Measurements from ENCODE around the gene P2RY2.
A peak's percentile ranks its signal among the peaks of the same experiment; 100 is the strongest.

Gene P2RY2

GRCh38 chr11:73249853-73250783 is 32.0 kb downstream of the P2RY2 start:
- H3K4me3 ChIP-seq (ENCODE audit: low read depth, low read length): no peak overlapping the region
- no peaks in the 10 kb centered on the region for H3K27me3 ChIP-seq (ENCODE audit: control insufficient read depth, insufficient read depth, low read length)
- H2AFZ ChIP-seq: no peak overlapping the region
- no peaks in the 10 kb centered on the region for H3K36me3 ChIP-seq (ENCODE audit: control insufficient read depth, insufficient read depth, low read length)
- H3K9me3 ChIP-seq (ENCODE audit: control insufficient read depth, low read length): no peaks in the 10 kb centered on the region
- H3K27ac ChIP-seq: no peak overlapping the region
- no peaks in the 10 kb centered on the region for H3K4me1 ChIP-seq
- H3K79me2 ChIP-seq: no peaks in the 10 kb centered on the region
- no peak overlapping the region for H3K4me2 ChIP-seq (ENCODE audit: low read length)
- TF ChIP-seq CTCF (IDR thresholded peaks at IDR 0.05): no peak
- no peak overlapping the region for H3K9ac ChIP-seq

DNA sequence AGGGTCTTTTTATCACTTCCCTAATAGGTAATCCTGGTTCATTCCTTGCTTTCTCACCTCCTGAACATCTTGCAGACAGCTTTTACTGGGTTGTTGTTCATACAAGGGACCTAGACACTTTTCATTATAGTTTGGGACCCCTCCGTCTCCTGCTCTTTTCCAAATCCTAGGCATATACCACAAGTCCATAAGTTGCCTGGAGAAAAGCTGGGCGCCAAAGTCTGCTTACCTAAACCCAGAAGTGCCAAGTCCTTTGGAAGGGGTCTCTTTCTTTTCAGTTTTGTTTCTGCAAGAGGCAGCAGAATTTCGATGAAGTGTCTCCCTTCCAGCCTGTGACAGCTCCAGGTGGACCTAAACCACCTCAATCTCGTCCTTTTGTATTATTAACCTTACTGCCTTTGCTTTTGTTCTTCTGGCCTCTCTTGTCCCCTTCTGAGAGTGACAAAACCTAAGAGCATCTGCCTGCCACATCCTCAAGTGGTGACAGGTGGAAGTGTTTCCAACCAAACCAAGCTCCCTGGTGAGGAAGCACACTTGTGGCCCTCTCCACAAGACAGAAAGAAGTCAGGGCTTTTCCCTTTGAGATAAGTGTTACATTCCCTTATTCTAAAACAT is 34.6 kb downstream of the P2RY2 start:
- H3K9ac ChIP-seq: no peak overlapping the region
- no peaks in the 10 kb centered on the region for H3K9me3 ChIP-seq (ENCODE audit: control insufficient read depth, low read length)
- H3K27ac ChIP-seq: no peak overlapping the region
- no peaks in the 10 kb centered on the region for H3K27me3 ChIP-seq (ENCODE audit: control insufficient read depth, insufficient read depth, low read length)
- TF ChIP-seq CTCF (IDR thresholded peaks at IDR 0.05): no peak
- H2AFZ ChIP-seq: no peak overlapping the region
- H3K4me1 ChIP-seq: no peaks in the 10 kb centered on the region
- H3K79me2 ChIP-seq: no peaks in the 10 kb centered on the region
- no peak overlapping the region for H3K4me3 ChIP-seq (ENCODE audit: low read depth, low read length)
- H3K36me3 ChIP-seq (ENCODE audit: control insufficient read depth, insufficient read depth, low read length): no peaks in the 10 kb centered on the region
- no peak overlapping the region for H3K4me2 ChIP-seq (ENCODE audit: low read length)

GRCh38 chr11:73257342-73258103 is 39.4 kb downstream of the P2RY2 start:
- Histone ChIP-seq H3K9ac (no peak overlapping the region), H3K4me2 (ENCODE audit: low read length) (no peak overlapping the region), H3K4me1 (no peaks in the 10 kb centered on the region), H3K9me3 (ENCODE audit: control insufficient read depth, low read length) (no peaks in the 10 kb centered on the region), H3K4me3 (ENCODE audit: low read depth, low read length) (no peak overlapping the region), H3K79me2 (no peaks in the 10 kb centered on the region), H2AFZ (peak overlapping the region; percentile 28), H3K27ac (no peak overlapping the region), H3K36me3 (ENCODE audit: control insufficient read depth, insufficient read depth, low read length) (no peaks in the 10 kb centered on the region), H3K27me3 (ENCODE audit: control insufficient read depth, insufficient read depth, low read length) (no peaks in the 10 kb centered on the region)
- TF ChIP-seq CTCF (IDR thresholded peaks at IDR 0.05): no peak

GRCh38 chr11:73258104-73259035 is 40.3 kb downstream of the P2RY2 start:
- Histone ChIP-seq H3K9me3 (ENCODE audit: control insufficient read depth, low read length) (no peaks in the 10 kb centered on the region), H3K79me2 (no peaks in the 10 kb centered on the region), H2AFZ (peak overlapping the region; percentile 28), H3K36me3 (ENCODE audit: control insufficient read depth, insufficient read depth, low read length) (no peaks in the 10 kb centered on the region), H3K27ac (no peak overlapping the region), H3K27me3 (ENCODE audit: control insufficient read depth, insufficient read depth, low read length) (no peaks in the 10 kb centered on the region), H3K9ac (no peak overlapping the region), H3K4me1 (no peaks in the 10 kb centered on the region), H3K4me3 (ENCODE audit: low read depth, low read length) (no peak overlapping the region), H3K4me2 (ENCODE audit: low read length) (no peak overlapping the region)
- TF ChIP-seq CTCF (IDR thresholded peaks at IDR 0.05): no peak
